ENCODE measurements around the gene OLA1.
A peak's percentile ranks its signal among the peaks of the same experiment; 100 is the strongest.

OLA1 gene

GRCh38 chr2:174248187-174248997 is at the start of gene OLA1:
OLA1 (minus strand) TSS chr2:174248532; CDS start chr2:174246815, 1,717 bp downstream.
- TF ChIP-seq CTCF (IDR thresholded peaks at IDR 0.05; ENCODE audit: insufficient read depth, low read length, poor library complexity, severe bottlenecking), result no peak
- no peak for TF ChIP-seq EZH2phosphoT487 (conservative IDR thresholded peaks at IDR 0.05; ENCODE audit: low read length)
- peak within 1 kb of the TSS; percentile 78 for H3K4me3 ChIP-seq (ENCODE audit: insufficient read depth, low read length, poor library complexity, severe bottlenecking)
- H3K4me2 ChIP-seq (ENCODE audit: low read depth, low read length, poor library complexity, severe bottlenecking), result peak within 1 kb of the TSS; percentile 83
- no peaks in the 10 kb centered on the region for H3K27me3 ChIP-seq (ENCODE audit: low read length)
- H3K9ac ChIP-seq (ENCODE audit: low read length), result peak within 1 kb of the TSS; percentile 94
- H3K79me2 ChIP-seq (ENCODE audit: insufficient read depth, low read length), result peaks cover 48% of the 10 kb centered on the region
- peak within 1 kb of the TSS; percentile 93 for H2AFZ ChIP-seq (ENCODE audit: low read depth, low read length, severe bottlenecking)
- no peaks in the 10 kb centered on the region for H3K9me3 ChIP-seq (ENCODE audit: insufficient read depth, low read length)
- peaks cover 7% of the 10 kb centered on the region; the same call in 1 of the 2 replicates for H3K36me3 ChIP-seq (ENCODE audit: low read length)
- peak within 1 kb of the TSS; percentile 50 for H3K27ac ChIP-seq (ENCODE audit: low read depth, low read length)
- H3F3A ChIP-seq (ENCODE audit: insufficient read depth), result no peaks in the 10 kb centered on the region
- H3K9me2 ChIP-seq (replicated peaks; ENCODE audit: insufficient read depth, low read length), result no peaks in the 10 kb centered on the region
- H4K20me1 ChIP-seq (ENCODE audit: low read depth, low read length), result no peaks in the 10 kb centered on the region

GRCh38 chr2:174292908-174293307 is 44.6 kb upstream of the OLA1 start:
- Histone ChIP-seq H4K20me1 (ENCODE audit: low read depth, low read length) (no peaks in the 10 kb centered on the region), H3K27me3 (ENCODE audit: low read length) (no peaks in the 10 kb centered on the region), H3K9me3 (ENCODE audit: insufficient read depth, low read length) (no peaks in the 10 kb centered on the region), H2AFZ (ENCODE audit: low read depth, low read length, severe bottlenecking) (no peak overlapping the region), H3K4me3 (ENCODE audit: insufficient read depth, low read length, poor library complexity, severe bottlenecking) (no peak overlapping the region), H3K9ac (ENCODE audit: low read length) (no peak overlapping the region), H3F3A (ENCODE audit: insufficient read depth) (no peaks in the 10 kb centered on the region), H3K27ac (ENCODE audit: low read depth, low read length) (no peak overlapping the region), H3K4me2 (ENCODE audit: low read depth, low read length, poor library complexity, severe bottlenecking) (no peak overlapping the region), H3K79me2 (ENCODE audit: insufficient read depth, low read length) (no peaks in the 10 kb centered on the region), H3K9me2 (replicated peaks; ENCODE audit: insufficient read depth, low read length) (no peaks in the 10 kb centered on the region), H3K36me3 (ENCODE audit: low read length) (no peaks in the 10 kb centered on the region)
- no peak for TF ChIP-seq CTCF (IDR thresholded peaks at IDR 0.05; ENCODE audit: insufficient read depth, low read length, poor library complexity, severe bottlenecking)
- TF ChIP-seq EZH2phosphoT487 (conservative IDR thresholded peaks at IDR 0.05; ENCODE audit: low read length), result no peak

- Histone ChIP-seq H3K4me2 (ENCODE audit: low read depth, low read length, poor library complexity, severe bottlenecking) (no peak overlapping the region), H3K9me2 (replicated peaks; ENCODE audit: insufficient read depth, low read length) (no peaks in the 10 kb centered on the region), H2AFZ (ENCODE audit: low read depth, low read length, severe bottlenecking) (no peak overlapping the region), H3K79me2 (ENCODE audit: insufficient read depth, low read length) (no peaks in the 10 kb centered on the region), H3K27me3 (ENCODE audit: low read length) (no peaks in the 10 kb centered on the region), H3K9ac (ENCODE audit: low read length) (no peak overlapping the region), H3K27ac (ENCODE audit: low read depth, low read length) (no peak overlapping the region), H3K4me3 (ENCODE audit: insufficient read depth, low read length, poor library complexity, severe bottlenecking) (no peak overlapping the region), H3K9me3 (ENCODE audit: insufficient read depth, low read length) (no peaks in the 10 kb centered on the region), H4K20me1 (ENCODE audit: low read depth, low read length) (no peaks in the 10 kb centered on the region), H3F3A (ENCODE audit: insufficient read depth) (no peaks in the 10 kb centered on the region), H3K36me3 (ENCODE audit: low read length) (no peaks in the 10 kb centered on the region)
- TF ChIP-seq EZH2phosphoT487 (conservative IDR thresholded peaks at IDR 0.05; ENCODE audit: low read length), result no peak
- TF ChIP-seq CTCF (IDR thresholded peaks at IDR 0.05; ENCODE audit: insufficient read depth, low read length, poor library complexity, severe bottlenecking), result no peak
These were observed 37.8 kb upstream of the OLA1 start for GRCh38 chr2:174286172-174286571.
